Pancreas (tissue), 10 donors: Measurements from ENCODE around the gene SIRT5. TPM values are rescaled to one million over a fixed set of nuclear protein-coding genes. Genes with fewer than 3 reads are reported as not detected.

Experiments
- ATAC-seq, 4 donors: fragments of 200-7000 bp; cut with Tn5 transposase; one replicate each; pipeline versions ENCODE4 v1.8.0 to v1.9.1; 2020; ENCODE audit warnings: mild to moderate bottlenecking in 4 of 4, moderate library complexity in 4 of 4
- DNase-seq, 6 donors: peaks; one replicate each; pipeline ENCODE4 v3.0.0-alpha.2; 2020
- FAIRE-seq: peaks from 2 replicates; lab custom pipeline; 2012; peaks lifted over from hg19 to GRCh38; lab: Jason Lieb, UNC
- H3K27ac ChIP-seq, 4 donors: fragments of 200-600 bp; sonication (generic); 1 replicate in 3 of 4; 2 replicates in 1 of 4; pipeline versions ENCODE4 v1.5.0 to v1.8.0; 2020
- H3K27me3 ChIP-seq, 4 donors: fragments of 200-600 bp; one replicate each; pipeline ENCODE4 v1.8.0; 2021
- H3K36me3 ChIP-seq, 3 donors: fragments of 200-600 bp; sonication (generic) in 1 of 3; one replicate each; pipeline versions ENCODE4 v1.5.0 to v1.8.0; 2020 to 2021
- H3K4me1 ChIP-seq, 3 donors: fragments of 200-600 bp; one replicate each; pipeline ENCODE4 v1.8.0; 2021
- H3K4me3 ChIP-seq, 4 donors: fragments of 200-600 bp; sonication (generic) in 2 of 4; one replicate each; pipeline versions ENCODE4 v1.5.0 to v1.8.0; 2020 to 2021
- H3K9me3 ChIP-seq, 4 donors: fragments of 200-600 bp; one replicate each; pipeline ENCODE4 v1.8.0; 2021
- CTCF ChIP-seq, 4 donors: fragments of 200-600 bp; sonication (generic) in 3 of 4; IDR thresholded peaks; one replicate each; pipeline versions ENCODE4 v1.5.0 to v1.8.0; 2021; ENCODE audit warnings: antibody characterized with exemption in 4 of 4
- WGBS, 2 donors: extraction: QIAGEN DNeasy Blood & Tissue Kit; methylation state at CpG; one replicate each; pipeline ENCODE4 v1.1.7; 2013; 5-methylcytosine and 5-hydroxymethylcytosine counted together
- intact Hi-C, 3 donors: fragments of 100-400 bp; cut with DNase I; formaldehyde crosslinking; loops; one replicate each; pipeline versions ENCODE4 v1.11.1 to v1.14.2; 2022
- polyA plus RNA-seq, 2 donors: library from polyadenylated mRNA; stranded (reverse); fragments of 200-250 nt; gene quantifications; one replicate each; pipeline ENCODE4 v1.2.3, GENCODE V29; 2013
- total RNA-seq, 6 donors: library from RNA; stranded (reverse); fragmentation: NEBNext Ultra II Directional in 4 of 6; extraction: Animal tissue kit (Norgen Biotek cat#: 25700) in 4 of 6; gene quantifications; one replicate each; pipeline versions ENCODE4 v1.2.1 to v1.2.4, GENCODE V29; 2021 to 2023
- donor health status: healthy with polysubstance abuse.
- donor health status: DM: no; HTN: no; CAD: no; lungs with moderate emphysema.
- donor health status: DM: no; HTN: no; CAD: no.
- donor health status: control.
- donor health status: control.
- donor health status: Bipolar disorder and iron deficiency.
- donor health status: DM: yes; HTN: yes; CAD: no.
- donor health status: DM: no; HTN: no; CAD: no.
- donor health status: DM: no; HTN: no; CAD: no.
- donor health status: DM: yes; HTN: yes; CAD: no.

Gene SIRT5
- total and polyA plus RNA-seq, 8 donors = 3.8 to 8.6 (median 4.9) TPM

DNA sequence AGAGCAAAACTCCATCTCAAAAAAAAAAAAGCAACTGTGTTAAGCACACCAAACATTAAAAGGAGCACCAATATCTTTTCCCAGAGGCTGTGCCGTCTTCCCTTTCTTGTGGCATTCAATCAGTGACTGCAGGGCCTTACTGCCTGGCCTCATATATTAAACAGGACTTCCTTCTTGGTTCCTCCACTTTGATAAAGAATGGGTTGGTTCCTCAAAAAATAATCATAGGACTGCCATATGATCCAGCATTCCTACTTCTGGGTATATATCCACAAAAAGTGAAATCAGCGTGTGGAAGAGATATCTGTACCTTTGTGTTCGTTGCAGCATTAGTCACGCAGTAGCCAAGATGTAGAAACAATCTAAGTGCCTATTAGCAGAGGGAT is 46.7 kb upstream of the SIRT5 start:
- intact Hi-C loops = no loop called here
- no peaks in the 10 kb centered on the region for H3K9me3 ChIP-seq
- ATAC-seq (peak in 1 of 4 donors; percentile 38), FAIRE-seq (no peak), DNase-seq (no peak)
- WGBS, 2 donors = 90 to 91% methylated on average over 4 of the region's 4 CpGs
- no peak overlapping the region for H3K27ac ChIP-seq
- no peaks in the 10 kb centered on the region for H3K4me1 ChIP-seq
- no peaks in the 10 kb centered on the region for H3K36me3 ChIP-seq
- H3K4me3 ChIP-seq = no peak overlapping the region
- no peak for TF ChIP-seq CTCF (IDR thresholded peaks at IDR 0.05)
- no peaks in the 10 kb centered on the region for H3K27me3 ChIP-seq

DNA sequence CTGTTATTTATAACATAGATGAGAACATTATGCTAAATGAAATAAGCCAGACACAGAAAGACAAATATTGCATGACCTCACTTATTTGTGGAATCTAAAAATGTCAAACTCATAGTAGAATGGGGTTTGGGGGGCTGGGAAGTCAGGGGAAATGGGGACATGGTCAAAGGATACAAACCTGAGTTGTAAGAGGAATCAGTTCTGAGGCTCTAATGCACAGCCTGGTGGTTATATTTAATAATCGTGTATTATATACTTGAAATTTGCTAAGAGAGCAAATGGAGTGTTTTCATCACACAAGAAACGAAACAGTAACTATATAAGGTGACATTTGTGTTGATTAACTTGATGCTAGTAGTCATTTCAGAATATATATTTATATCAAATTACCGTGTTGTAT is 46.2 kb upstream of the SIRT5 start:
- no peak for ATAC-seq
- TF ChIP-seq CTCF (IDR thresholded peaks at IDR 0.05) = no peak

GRCh38 chr6:13528777-13529343 is 45.5 kb upstream of the SIRT5 start:
- no peak for ATAC-seq
- TF ChIP-seq CTCF (IDR thresholded peaks at IDR 0.05) = no peak
- no peak overlapping the region for H3K4me3 ChIP-seq
- no peaks in the 10 kb centered on the region for H3K9me3 ChIP-seq
- no peaks in the 10 kb centered on the region for H3K4me1 ChIP-seq
- 70 to 79% methylated on average over 7 to 8 of the region's 8 CpGs for WGBS, 2 donors
- intact Hi-C loops = no loop called here
- H3K36me3 ChIP-seq = no peaks in the 10 kb centered on the region
- FAIRE-seq = no peak
- no peaks in the 10 kb centered on the region for H3K27me3 ChIP-seq
- DNase-seq = no peak
- no peak overlapping the region for H3K27ac ChIP-seq

More for the DNA sequence above, 46.2 kb upstream of the SIRT5 start:
- no peaks in the 10 kb centered on the region for H3K36me3 ChIP-seq
- no peaks in the 10 kb centered on the region for H3K27me3 ChIP-seq
- H3K4me3 ChIP-seq = no peak overlapping the region
- no peaks in the 10 kb centered on the region for H3K4me1 ChIP-seq
- FAIRE-seq (no peak), DNase-seq (no peak)
- intact Hi-C loops = no loop called here
- no peak overlapping the region for H3K27ac ChIP-seq
- no peaks in the 10 kb centered on the region for H3K9me3 ChIP-seq
- 48 to 56% methylated on average over 3 of the region's 3 CpGs for WGBS, 2 donors

DNA sequence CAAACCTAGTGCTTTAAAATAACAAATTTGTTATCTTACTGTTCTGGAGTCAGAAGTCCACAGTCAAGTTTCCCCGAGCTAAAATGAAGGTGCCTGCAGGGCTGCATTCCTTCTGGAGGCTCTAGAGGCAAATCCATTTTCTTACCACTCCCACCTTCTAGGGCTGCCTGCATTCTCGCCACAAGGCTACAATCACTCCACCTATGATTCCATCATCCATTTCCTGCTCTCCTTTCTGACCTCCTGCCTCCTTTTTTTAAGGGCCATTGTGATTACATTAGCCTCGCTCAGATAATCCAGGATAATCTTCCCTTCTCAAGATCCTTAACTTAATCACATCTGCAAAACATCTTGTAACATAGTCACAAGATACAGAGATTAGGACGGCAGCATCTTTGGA is 42.4 kb upstream of the SIRT5 start:
- no peaks in the 10 kb centered on the region for H3K36me3 ChIP-seq
- H3K9me3 ChIP-seq = no peaks in the 10 kb centered on the region
- TF ChIP-seq CTCF (IDR thresholded peaks at IDR 0.05) = no peak
- intact Hi-C loops = no loop called here
- ATAC-seq (no peak), DNase-seq (no peak), FAIRE-seq (no peak)
- WGBS, 2 donors = 64 to 69% methylated on average over 4 of the region's 4 CpGs
- H3K27me3 ChIP-seq = no peaks in the 10 kb centered on the region
- H3K27ac ChIP-seq = no peak overlapping the region
- no peaks in the 10 kb centered on the region for H3K4me1 ChIP-seq
- no peak overlapping the region for H3K4me3 ChIP-seq

DNA sequence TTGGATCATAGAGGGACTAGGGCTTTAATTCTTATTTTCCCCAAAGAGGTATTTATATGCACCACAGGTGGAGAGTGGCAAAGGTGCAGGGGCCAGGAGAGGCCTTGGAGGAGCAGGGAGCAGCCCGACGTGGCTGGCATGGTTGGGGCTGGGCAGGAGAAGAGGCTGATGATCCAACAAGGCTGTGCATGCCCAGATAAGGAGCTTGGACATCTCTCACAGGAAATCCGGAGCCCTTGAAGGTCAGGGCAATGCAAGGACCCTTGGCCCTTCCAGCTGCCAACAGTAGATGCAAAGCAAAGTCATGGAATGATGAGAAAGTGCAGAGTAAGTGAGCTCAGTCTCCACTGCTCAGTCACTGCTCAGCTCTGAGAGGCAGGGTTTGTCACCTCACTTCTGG is 39.9 kb upstream of the SIRT5 start:
- no peak for TF ChIP-seq CTCF (IDR thresholded peaks at IDR 0.05)
- Histone ChIP-seq H3K4me1 (no peaks in the 10 kb centered on the region), H3K4me3 (no peak overlapping the region), H3K27me3 (no peaks in the 10 kb centered on the region), H3K36me3 (no peaks in the 10 kb centered on the region), H3K9me3 (no peaks in the 10 kb centered on the region), H3K27ac (no peak overlapping the region)
- FAIRE-seq = no peak
- intact Hi-C loops = no loop called here
- ATAC-seq = no peak
- no peak for DNase-seq
- 57 to 58% methylated on average over 3 of the region's 3 CpGs for WGBS, 2 donors
